CD4-positive, alpha-beta T cell (primary cell): ENCODE data around the gene BLMH. TPM values are rescaled to one million over a fixed set of nuclear protein-coding genes. Genes with fewer than 3 reads are reported as not detected.

ENCODE experiments used
- ATAC-seq: fragments of 200-7000 bp; cut with Tn5 transposase; one replicate; pipeline ENCODE4 v1.10.0; 2022; ENCODE audit warnings: mild to moderate bottlenecking; ENCODE audit not compliant: poor library complexity
- CTCF ChIA-PET: fragments of 350-600 bp; sonication (Branson Sonifier 250); formaldehyde crosslinking; loops from one replicate; lab custom pipeline; 2021; ENCODE audit warnings: antibody characterized with exemption, inconsistent platforms; lab: Charles Lee
- POLR2A ChIA-PET: fragments of 350-600 bp; sonication (Branson Sonifier 250); formaldehyde crosslinking; loops from one replicate; lab custom pipeline; 2021; ENCODE audit warnings: antibody characterized with exemption, inconsistent platforms; lab: Charles Lee
- DNase-seq, 14 experiments: peaks; one replicate each; pipeline ENCODE4 v3.0.0-alpha.2; 2013 to 2020; ENCODE audit warnings: mixed read lengths in 2 of 14
- H3K27ac ChIP-seq, 2 donors: one replicate each; pipeline versions ENCODE4 v1.5.1 to v1.7.0; 2013; ENCODE audit warnings: low read length in 2 of 2, low read depth in 1 of 2, mild to moderate bottlenecking in 1 of 2
- H3K27me3 ChIP-seq, 2 experiments: 1 replicate in 1 of 2; 2 replicates in 1 of 2; pipeline versions ENCODE4 v1.6.1 to v1.7.0; 2013; ENCODE audit warnings: low read length in 2 of 2, control low read depth in 1 of 2, mild to moderate bottlenecking in 1 of 2, moderate library complexity in 1 of 2; ENCODE audit not compliant: insufficient read depth in 2 of 2, control insufficient read depth in 1 of 2
- H3K36me3 ChIP-seq: one replicate; pipeline ENCODE4 v1.6.1; 2013; ENCODE audit warnings: low read length, control low read depth; ENCODE audit not compliant: insufficient read depth
- H3K4me1 ChIP-seq: one replicate; pipeline ENCODE4 v1.6.1; 2013; ENCODE audit warnings: low read length, control low read depth; ENCODE audit not compliant: insufficient read depth
- H3K4me3 ChIP-seq: one replicate; pipeline ENCODE4 v1.5.1; 2013; ENCODE audit warnings: mild to moderate bottlenecking, low read length, moderate library complexity
- H3K9me3 ChIP-seq, 2 experiments: 1 replicate in 1 of 2; 2 replicates in 1 of 2; pipeline versions ENCODE4 v1.6.1 to v1.7.0; 2013; ENCODE audit warnings: low read length in 2 of 2, mild to moderate bottlenecking in 2 of 2, control low read depth in 1 of 2, moderate library complexity in 1 of 2; ENCODE audit not compliant: control insufficient read depth in 1 of 2, insufficient read depth in 1 of 2
- H3K27ac Mint-ChIP-seq: one replicate; pipeline ENCODE4 v1.8.0; 2020; ENCODE audit warnings: mixed read lengths
- H3K27me3 Mint-ChIP-seq: one replicate; pipeline ENCODE4 v1.8.0; 2021; ENCODE audit warnings: mixed read lengths
- H3K36me3 Mint-ChIP-seq: one replicate; pipeline ENCODE4 v1.8.0; 2021; ENCODE audit warnings: low read depth, mixed read lengths
- H3K4me1 Mint-ChIP-seq: one replicate; pipeline ENCODE4 v1.8.0; 2021; ENCODE audit warnings: low read depth, mixed read lengths
- H3K4me3 Mint-ChIP-seq: one replicate; pipeline ENCODE4 v1.8.0; 2020; ENCODE audit warnings: mild to moderate bottlenecking, mixed read lengths
- H3K9me3 Mint-ChIP-seq: one replicate; pipeline ENCODE4 v1.8.0; 2020; ENCODE audit warnings: mixed read lengths
- intact Hi-C, 2 experiments: fragments of 100-400 bp; cut with DNase I in 1 of 2; cut with micrococcal nuclease in 1 of 2; formaldehyde crosslinking; loops; one replicate each; pipeline versions ENCODE4 v1.15.1 to v1.9.0; 2023 to 2025; cut with DNase I, micrococcal nuclease
- total RNA-seq, 174 experiments: library from RNA in 2 of 174; stranded (reverse) in 2 of 174; gene quantifications; one replicate each; pipeline ENCODE4 v1.2.3 and lab custom pipeline; 2021 to 2026
- TF ChIP-seq, protein P1 (sequence below): fragments of 200-600 bp; IDR thresholded peaks from one replicate; pipeline ENCODE4 v1.8.0; 2022; ENCODE audit warnings: antibody characterized with exemption, mild to moderate bottlenecking

The BLMH gene
- total RNA-seq, 2 experiments from 2014 or later = 32.9 to 36.5 TPM

DNA sequence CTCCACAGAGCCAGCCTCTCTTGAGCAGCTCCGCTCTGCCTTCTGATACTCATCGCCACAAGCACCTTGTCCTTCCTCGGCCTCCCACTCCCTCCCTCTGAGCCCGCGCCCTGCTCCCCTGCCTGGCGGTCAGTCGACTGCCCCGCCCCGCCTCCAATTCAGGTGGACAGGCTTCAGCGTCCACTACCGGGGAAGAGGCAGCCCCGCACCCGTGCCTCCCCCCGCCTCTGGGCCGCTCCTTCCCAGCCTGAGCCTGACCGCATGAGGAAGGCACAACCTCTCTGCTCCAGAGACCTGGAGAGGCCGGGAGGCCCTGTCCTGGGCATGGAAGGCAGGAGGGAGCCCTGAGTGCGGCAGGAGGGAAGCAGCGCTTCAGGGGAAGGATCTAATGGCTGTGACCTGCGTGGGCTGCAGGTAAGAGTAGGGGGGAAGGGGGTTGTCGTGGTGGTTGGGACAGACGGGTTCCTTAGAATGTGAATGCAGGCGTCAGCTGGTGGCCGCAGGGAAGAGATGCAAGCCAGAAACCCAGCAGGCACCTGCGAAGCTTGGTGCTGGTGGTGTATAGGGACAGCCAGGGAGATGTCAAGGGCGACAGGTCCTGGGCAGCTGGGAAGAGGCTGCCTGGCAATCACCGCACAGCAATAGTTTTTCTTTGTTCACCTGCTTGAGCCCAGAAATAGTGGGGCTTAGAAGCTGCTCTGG, 53.2 kb downstream of the BLMH start:
- H3K36me3 ChIP-seq = no peaks in the 10 kb centered on the region
- ATAC-seq = no peak
- Mint-ChIP-seq H3K4me1 (peaks cover 22% of the 10 kb centered on the region), H3K27ac (no peak overlapping the region), H3K9me3 (no peaks in the 10 kb centered on the region), H3K4me3 (no peak overlapping the region), H3K27me3 (peaks cover 62% of the 10 kb centered on the region), H3K36me3 (no peaks in the 10 kb centered on the region)
- intact Hi-C loops = no loop called here
- no peak overlapping the region for H3K4me3 ChIP-seq
- TF ChIP-seq, protein P1, sequence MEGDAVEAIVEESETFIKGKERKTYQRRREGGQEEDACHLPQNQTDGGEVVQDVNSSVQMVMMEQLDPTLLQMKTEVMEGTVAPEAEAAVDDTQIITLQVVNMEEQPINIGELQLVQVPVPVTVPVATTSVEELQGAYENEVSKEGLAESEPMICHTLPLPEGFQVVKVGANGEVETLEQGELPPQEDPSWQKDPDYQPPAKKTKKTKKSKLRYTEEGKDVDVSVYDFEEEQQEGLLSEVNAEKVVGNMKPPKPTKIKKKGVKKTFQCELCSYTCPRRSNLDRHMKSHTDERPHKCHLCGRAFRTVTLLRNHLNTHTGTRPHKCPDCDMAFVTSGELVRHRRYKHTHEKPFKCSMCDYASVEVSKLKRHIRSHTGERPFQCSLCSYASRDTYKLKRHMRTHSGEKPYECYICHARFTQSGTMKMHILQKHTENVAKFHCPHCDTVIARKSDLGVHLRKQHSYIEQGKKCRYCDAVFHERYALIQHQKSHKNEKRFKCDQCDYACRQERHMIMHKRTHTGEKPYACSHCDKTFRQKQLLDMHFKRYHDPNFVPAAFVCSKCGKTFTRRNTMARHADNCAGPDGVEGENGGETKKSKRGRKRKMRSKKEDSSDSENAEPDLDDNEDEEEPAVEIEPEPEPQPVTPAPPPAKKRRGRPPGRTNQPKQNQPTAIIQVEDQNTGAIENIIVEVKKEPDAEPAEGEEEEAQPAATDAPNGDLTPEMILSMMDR = no peak
- H3K27ac ChIP-seq = no peak overlapping the region
- peaks cover 33% of the 10 kb centered on the region for H3K4me1 ChIP-seq
- H3K27me3 ChIP-seq = peaks cover 37 to 47% of the 10 kb centered on the region in 2 experiments
- H3K9me3 ChIP-seq = peaks cover 0 to 9% of the 10 kb centered on the region in 2 experiments
- POLR2A ChIA-PET = no interaction called here
- CTCF ChIA-PET = no interaction called here
- no peak for DNase-seq

DNA sequence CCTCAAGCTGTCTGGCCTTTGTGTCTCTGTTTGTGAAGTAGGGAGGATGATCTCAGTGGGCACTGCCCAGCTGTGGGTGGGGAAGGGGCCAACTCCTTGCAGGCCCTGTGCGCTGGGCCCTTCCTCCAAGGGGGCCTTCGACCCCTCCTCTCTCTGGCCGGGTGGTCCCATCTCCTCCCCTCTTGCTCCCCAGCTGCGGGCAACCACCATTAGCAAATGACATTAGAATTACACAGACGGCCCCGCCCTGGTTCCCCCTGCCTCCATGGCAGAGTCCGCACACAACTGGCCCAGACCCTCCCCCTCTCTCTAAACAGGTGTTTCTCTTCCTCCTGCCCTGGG, 53.8 kb downstream of the BLMH start:
- Mint-ChIP-seq H3K4me3 (peak overlapping the region; percentile 12), H3K36me3 (no peaks in the 10 kb centered on the region), H3K4me1 (peaks cover 22% of the 10 kb centered on the region), H3K27me3 (peaks cover 68% of the 10 kb centered on the region), H3K27ac (no peak overlapping the region), H3K9me3 (no peaks in the 10 kb centered on the region)
- H3K27me3 ChIP-seq = peaks cover 41 to 52% of the 10 kb centered on the region in 2 experiments
- ATAC-seq (no peak), DNase-seq (no peak)
- intact Hi-C loops = no loop called here
- no peaks in the 10 kb centered on the region for H3K36me3 ChIP-seq
- TF ChIP-seq, protein P1 = no peak
- CTCF ChIA-PET = no interaction called here
- H3K4me1 ChIP-seq = peaks cover 33% of the 10 kb centered on the region
- POLR2A ChIA-PET = no interaction called here
- no peak overlapping the region for H3K4me3 ChIP-seq
- H3K27ac ChIP-seq = no peak overlapping the region
- H3K9me3 ChIP-seq = peaks cover 0 to 9% of the 10 kb centered on the region in 2 experiments

DNA sequence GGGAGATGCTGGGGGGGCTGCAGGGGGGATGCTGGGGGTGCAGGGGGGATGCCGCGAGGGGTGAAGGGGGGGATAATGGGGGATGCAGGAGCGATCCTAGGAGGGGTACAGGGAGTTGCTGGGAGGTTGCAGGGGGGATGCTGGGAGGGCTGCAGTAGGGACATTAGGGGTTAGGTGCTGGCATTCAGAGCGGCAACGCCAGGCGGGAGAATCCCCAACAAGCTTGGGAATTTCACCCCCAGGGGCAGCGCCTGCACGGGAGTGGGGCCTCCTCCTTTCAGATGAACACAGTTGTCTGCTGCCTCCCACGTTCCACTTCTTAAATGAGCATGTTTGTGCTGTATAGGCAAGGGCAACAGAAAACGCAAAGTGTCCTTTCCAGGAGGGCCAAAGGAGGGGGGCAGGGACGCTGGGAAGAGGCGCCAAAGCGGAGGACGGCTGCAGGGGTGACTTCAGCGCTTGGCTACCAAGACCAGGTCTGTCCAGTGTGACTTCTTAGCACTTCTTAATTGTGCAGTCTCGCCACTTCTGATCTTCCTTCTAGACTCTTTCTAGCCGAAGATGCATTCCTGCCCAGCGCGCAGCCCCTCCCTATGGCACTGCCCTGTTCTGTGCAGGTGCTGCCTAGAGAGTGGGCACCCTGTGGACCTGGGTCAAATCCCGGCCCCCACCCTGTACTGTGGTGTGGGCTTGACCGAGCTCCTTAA, 54.3 kb downstream of the BLMH start:
- ATAC-seq = no peak
- Mint-ChIP-seq H3K27ac (no peak overlapping the region), H3K27me3 (peaks cover 73% of the 10 kb centered on the region), H3K36me3 (no peaks in the 10 kb centered on the region), H3K4me1 (peaks cover 22% of the 10 kb centered on the region), H3K9me3 (no peaks in the 10 kb centered on the region), H3K4me3 (no peak overlapping the region)
- DNase-seq = no peak
- Histone ChIP-seq H3K4me1 (peaks cover 33% of the 10 kb centered on the region), H3K4me3 (no peak overlapping the region), H3K36me3 (no peaks in the 10 kb centered on the region), H3K9me3 (peaks cover 0 to 9% of the 10 kb centered on the region in 2 experiments), H3K27me3 (peaks cover 46 to 52% of the 10 kb centered on the region in 2 experiments), H3K27ac (no peak overlapping the region)
- intact Hi-C loops = no loop called here
- POLR2A ChIA-PET = no interaction called here
- TF ChIP-seq, protein P1 = no peak
- CTCF ChIA-PET = no interaction called here
